VCaP (cell line): ENCODE measurements around the gene MOSMO.
"Not testable (repeated sequence)": the region's sequence is repeated elsewhere in the genome, so short reads cannot be mapped to it uniquely, and the experiment has no call there.

Source experiments
- H3K27ac ChIP-seq: fragments of 450-650 bp; 2 replicates; pipeline ENCODE4 v1.5.1; 2017
- CTCF ChIP-seq: fragments of 450-650 bp; conservative IDR thresholded peaks from 2 replicates; pipeline ENCODE4 v1.5.1; 2017; ENCODE audit warnings: mild to moderate bottlenecking, moderate library complexity

Gene MOSMO

GRCh38 chr16:21989751-21990150, 18.2 kb upstream of the MOSMO start:
- peak overlapping the region; percentile 21; the same call in 1 of the 2 replicates for H3K27ac ChIP-seq
- TF ChIP-seq CTCF = no peak

- peak overlapping the region; percentile 21; the same call in 1 of the 2 replicates for H3K27ac ChIP-seq
- TF ChIP-seq CTCF = no peak
Observed at GRCh38 chr16:21990381-21990944, 17.4 kb upstream of the MOSMO start.

GRCh38 chr16:21991621-21992020, 16.3 kb upstream of the MOSMO start:
- TF ChIP-seq CTCF = no peak
- no peak overlapping the region for H3K27ac ChIP-seq

GRCh38 chr16:21994856-21995465, 12.9 kb upstream of the MOSMO start:
- TF ChIP-seq CTCF = no peak
- H3K27ac ChIP-seq = no peak overlapping the region

GRCh38 chr16:21996923-21997696, 10.8 kb upstream of the MOSMO start:
- no peak for TF ChIP-seq CTCF
- peak overlapping the region; percentile 68 for H3K27ac ChIP-seq

- no peak for TF ChIP-seq CTCF
- peak overlapping the region; percentile 68 for H3K27ac ChIP-seq
Observed at GRCh38 chr16:21997697-21998480, 10.0 kb upstream of the MOSMO start.

GRCh38 chr16:22001591-22001990, 6.3 kb upstream of the MOSMO start:
- no peak overlapping the region for H3K27ac ChIP-seq
- no peak for TF ChIP-seq CTCF

- H3K27ac ChIP-seq = not testable (repeated sequence)
Observed at GRCh38 chr16:22002047-22002446, 5.9 kb upstream of the MOSMO start.
